Stimulated activated CD4-positive, alpha-beta T cell treated with anti-CD3 and anti-CD28 coated beads, Interleukin-2, amount 100 ng/mL, for 4 hours (primary cell): Measurements from ENCODE around the gene GPR107.

Experiments used
- DNase-seq: peaks from one replicate; pipeline ENCODE4 v3.0.0-alpha.2; 2020; ENCODE audit warnings: low read depth

The GPR107 gene

DNA sequence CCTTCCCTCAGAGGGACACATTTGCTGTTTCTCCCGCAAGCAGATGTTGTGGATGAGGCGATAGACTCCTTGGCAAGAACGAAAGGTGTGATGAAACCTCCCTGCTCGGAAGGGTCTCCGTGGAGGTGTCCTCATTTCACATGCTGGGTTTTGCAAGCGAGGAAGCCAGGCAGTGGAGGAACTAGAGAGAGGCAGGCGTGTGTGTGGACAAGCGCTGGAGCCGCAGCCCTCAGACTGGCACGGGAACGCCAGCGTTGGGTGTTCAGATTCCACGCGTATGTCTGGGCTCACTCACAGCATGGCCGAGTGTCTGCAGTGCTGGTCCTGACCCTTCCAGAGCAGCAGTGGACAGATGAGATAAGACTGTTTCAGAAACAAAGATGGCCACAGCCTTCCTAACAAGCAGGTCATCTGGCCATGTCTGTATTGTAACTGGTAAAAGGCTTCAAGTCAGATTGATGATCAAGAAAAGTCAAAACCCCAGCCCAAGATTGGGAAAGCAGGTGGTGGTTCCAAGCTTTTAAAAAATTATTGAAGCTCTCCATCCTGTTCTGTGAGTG, 83.5 kb downstream of the GPR107 start:
- no peak for DNase-seq

DNA sequence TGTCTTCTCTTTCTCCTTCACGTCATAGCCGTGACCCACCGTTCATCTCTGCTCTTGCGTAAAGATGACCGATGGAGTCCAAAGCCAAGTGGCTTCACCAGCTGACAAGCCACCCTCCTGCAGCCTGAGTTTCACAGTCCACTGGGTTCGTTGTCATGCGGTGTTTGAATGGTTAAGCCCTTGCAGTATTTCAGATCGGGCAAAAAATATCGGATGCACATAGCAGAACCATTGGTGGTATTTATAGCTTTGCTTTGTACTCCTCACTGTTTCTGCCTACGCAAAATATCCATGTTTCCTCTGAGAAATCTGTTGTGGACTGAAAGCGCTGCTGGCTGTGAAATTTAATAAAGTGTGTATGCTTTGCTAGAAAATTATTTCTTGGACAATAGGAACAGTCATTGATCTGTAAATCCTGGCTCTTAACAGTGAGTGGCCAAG, 84.0 kb downstream of the GPR107 start:
- DNase-seq = no peak

DNA sequence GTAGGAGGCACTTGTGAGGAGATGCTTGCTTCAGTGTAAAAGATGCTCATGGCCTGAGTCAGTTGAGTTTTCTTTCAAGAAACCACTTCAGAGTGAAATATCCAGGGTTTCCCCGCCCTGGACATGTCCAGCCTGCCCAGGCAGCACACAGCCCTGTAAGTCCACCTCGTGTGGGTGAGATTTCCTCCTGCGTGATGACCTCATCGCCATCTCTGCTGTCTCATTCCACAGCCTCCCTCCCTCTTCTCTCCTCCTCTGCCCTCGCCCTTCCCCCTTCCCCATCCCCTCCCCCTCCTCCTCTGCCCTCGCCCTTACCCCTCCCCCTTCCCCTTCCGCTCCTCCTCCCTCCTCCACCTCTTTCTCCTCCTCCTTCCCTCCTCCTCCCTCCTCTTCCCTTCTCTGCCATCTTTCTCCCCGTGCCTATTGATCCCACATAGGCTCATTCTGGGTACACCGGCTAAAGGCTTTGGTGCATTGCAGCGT, 84.5 kb downstream of the GPR107 start:
- DNase-seq = no peak

DNA sequence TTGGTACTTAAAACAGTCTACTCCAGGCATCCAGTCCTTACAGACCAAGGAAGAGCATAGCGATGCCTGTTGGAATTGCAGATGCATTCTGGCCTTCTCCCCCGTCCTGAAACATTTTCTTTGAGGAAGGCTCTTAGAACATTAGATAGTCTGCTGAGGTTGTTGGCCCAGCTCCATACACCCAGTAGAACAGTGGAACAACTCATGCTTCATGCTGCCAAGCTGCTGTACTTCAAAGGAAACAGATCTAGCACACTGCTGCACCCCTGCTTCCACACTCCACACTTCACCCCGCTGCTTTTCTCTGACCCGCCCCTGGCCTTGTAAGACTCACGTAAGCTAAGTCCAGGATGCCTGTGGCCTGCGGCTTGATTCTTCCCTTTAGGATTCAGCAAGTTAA, 85.1 kb downstream of the GPR107 start:
- DNase-seq = no peak

DNA sequence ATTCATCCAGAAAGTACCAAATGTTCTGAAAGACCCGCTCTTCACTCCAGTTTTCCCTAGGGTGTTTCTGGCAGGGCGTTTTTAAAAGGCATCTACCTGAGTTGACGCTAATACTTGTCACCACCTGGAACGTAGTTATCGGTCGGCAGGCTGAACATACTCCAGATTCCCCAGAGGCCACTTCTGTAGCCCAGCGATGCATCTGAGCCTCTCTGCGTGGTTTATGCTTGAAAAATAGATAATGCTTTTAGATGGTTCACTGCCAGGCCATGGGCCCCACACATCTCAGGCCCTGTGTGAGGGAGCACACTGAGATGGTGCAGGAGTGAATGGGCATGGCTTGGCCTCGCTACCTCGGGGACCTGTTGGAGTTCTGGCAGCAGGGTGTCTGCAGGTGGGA, 85.5 kb downstream of the GPR107 start:
- DNase-seq = no peak

DNA sequence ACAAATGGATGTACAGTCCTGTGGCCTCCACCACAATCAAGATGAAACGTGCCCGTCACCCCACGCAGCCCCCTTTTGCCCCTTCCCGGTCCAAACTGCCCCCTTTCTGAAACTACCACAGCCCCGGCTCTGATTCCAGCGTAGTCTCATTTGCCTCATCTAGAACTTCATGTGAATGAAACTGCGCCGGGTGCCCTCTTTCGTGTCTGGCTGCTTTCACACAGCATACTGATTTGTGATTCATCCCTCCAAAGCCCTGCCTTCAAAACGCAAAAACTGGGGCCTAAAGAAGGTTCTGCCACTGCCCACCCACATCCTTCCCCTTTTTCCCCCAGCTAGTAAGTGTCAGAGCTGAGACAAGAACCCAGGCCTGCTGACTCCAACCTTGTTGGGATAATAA, 87.0 kb downstream of the GPR107 start:
- no peak for DNase-seq

DNA sequence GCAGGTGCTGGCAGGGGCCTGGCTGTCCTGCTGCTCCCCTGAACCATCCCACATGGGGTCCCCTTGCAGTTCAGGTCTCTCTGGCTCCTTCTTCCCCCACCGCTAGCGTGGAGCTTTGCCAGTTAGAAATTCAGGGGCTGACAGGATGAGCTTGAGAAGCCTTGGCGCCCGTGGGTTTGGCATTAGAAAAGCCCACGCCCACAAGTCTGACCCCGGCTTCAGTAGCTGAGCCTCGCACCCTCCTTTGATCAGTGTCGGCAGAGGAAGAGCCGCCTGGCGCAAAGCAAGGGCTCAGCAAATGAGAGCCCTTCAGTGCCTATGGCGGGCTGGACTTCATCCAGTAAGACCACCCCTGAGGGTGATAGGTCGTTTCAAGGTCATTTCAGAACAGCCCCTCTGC, 88.3 kb downstream of the GPR107 start:
- DNase-seq = no peak

DNA sequence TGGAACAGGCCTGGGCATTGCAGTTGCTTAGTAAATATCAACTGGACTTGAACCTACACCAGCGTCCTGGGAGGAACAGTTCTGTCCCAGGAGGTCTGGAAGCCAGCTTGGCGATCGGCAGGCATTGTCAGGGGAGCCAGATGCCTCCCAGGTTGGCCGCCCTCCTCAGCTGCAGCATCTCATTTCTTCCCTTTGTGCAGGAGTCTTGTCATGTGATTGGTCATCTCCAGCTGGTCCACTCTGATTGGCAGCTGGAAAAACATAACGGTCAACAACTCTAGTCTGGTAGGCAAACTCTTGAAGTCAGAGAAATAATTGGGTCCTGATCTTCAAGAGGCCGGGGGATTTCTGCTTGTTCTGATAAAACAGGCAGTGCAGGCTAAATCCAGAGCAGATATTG, 88.9 kb downstream of the GPR107 start:
- no peak for DNase-seq

DNA sequence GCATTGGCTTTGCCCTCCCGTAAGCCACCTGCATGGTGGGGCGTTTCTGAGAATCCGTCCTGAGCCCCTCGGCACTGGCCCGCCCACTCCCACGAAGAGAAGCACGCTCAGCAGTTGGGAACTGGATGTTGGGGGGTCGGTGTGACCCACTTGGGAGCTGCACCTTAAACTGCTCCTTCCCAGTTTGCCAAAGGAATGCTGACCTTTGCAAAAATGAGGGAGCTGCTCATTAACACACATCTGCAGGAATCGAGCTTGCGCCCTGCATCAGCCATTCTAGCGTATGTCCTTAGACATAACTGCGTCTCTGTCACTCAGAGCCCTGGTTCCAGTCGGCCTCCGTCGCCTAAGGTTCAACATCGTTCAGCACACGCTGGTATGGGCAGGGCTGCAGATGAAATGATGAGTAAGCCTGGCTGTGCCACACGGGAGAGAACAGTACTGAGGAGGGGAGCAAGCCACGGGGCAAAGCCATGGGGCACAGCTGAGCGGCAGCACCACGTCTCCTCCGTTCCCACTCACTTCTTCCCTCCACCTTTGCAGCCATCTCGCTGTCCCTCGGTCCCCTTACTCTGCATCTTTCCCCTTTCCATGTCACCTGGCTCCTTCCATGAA, 89.7 kb downstream of the GPR107 start:
- no peak for DNase-seq

DNA sequence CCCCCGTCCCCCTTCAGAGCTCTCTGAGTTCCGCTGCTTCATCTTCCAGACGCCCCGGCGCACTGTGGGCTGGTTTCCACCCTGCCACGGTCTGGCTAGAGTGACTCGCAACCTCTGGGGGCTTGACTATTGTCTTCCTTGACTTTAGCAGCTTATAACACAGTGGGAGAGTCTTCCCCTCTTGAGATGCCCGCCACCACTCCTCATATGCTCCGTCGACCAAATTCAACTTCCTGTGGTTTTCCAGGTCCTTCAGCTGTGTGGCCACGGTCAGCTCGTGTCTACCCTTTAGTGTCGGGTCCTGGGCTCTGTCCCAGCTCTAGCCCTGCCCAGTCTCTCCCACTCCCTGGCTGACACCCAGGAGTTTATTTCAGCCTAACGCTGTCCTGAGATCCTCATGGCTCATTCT, 90.3 kb downstream of the GPR107 start:
- no peak for DNase-seq

DNA sequence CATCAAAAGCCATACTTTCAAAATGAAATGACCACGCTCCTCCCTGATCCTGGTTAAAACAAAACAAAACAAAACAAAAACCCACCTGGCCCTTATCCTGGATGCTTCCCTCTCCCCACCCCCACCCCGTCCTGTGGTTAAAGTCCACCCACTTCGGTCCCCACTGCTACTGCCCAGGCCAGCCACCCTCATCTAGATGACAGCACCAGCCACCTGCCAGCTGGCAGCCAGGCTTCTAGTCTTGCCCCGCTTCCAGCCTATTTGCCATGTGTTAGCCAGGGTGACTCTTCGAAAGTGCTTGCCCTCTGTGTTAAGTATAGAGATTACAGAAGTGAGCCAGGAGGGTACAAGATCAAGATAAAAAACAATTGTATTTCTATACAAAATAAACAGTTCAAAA, 91.0 kb downstream of the GPR107 start:
- DNase-seq = no peak

DNA sequence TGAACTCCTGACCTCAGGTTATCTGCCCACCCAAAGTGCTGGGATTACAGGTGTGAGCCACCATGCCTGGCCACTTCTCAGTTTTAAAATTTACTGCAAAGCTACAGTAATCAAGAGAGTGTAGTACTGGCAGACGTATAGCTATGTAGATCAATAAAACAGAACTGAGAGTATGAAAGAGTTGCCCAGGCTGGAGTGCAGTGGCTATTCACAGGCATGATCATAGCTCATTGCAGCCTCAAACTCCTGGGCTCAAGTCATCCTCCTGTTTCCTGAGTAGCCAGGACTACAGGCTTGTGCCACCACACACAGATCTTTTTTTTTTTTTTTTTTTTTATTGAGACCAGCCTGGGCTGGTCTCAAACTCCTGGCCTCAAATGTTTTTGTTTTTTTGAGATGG, 92.0 kb downstream of the GPR107 start:
- DNase-seq = no peak

DNA sequence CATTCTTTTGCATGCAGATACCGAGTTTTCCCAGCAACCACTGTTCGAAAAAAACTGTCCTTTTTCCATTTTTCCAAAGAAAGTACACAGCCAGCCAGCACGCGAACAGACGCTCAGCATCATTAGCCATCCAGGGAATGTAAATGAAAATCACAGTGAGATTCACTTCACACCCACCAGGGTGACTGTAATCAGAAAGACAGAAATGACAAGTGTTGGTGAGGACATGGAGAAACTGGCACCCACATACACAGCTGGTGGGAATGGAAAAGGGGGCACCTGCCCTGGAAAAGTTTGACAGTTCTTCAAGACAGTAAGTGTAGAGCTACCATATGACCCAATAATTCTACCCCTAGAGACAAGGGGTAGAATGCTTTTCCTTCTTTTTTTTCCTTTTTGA, 93.5 kb downstream of the GPR107 start:
- DNase-seq = no peak

DNA sequence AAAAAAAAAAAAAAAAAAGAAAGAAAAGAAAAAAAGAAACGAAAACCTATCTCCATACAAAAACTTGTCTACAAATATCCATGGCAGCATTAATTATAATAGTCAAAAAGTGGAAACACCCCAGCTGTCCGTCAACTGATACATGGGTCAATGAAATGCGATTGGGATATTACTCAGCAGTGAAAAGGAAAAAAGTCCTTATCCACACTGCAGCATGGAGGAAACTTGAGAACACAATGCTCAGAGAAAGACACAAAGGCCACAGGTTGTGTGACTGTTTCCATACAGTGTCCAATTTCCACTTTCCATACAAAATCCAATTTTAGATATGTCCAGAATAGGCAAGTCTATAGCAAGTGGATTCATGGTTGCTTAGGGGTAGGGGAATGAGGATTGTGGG, 94.2 kb downstream of the GPR107 start:
- no peak for DNase-seq

DNA sequence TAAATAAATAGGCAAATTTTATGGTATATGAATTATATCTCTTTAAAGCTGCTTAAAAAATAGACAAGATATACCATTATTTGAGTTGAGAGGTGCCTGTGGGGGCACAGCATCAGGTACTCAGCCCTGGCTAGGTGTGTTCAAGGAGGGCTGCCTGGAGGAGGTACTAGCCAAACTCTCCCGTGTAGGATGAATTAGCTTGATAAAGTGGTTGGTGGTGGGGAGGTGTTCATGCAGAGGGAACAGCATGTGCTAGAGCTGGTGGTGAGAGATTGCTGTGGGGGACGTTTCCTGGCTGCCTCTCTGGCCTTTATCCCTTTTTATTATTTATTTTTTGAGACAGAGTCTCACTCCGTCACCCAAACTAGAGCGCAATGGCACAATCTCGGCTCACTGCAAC, 95.3 kb downstream of the GPR107 start:
- no peak for DNase-seq

DNA sequence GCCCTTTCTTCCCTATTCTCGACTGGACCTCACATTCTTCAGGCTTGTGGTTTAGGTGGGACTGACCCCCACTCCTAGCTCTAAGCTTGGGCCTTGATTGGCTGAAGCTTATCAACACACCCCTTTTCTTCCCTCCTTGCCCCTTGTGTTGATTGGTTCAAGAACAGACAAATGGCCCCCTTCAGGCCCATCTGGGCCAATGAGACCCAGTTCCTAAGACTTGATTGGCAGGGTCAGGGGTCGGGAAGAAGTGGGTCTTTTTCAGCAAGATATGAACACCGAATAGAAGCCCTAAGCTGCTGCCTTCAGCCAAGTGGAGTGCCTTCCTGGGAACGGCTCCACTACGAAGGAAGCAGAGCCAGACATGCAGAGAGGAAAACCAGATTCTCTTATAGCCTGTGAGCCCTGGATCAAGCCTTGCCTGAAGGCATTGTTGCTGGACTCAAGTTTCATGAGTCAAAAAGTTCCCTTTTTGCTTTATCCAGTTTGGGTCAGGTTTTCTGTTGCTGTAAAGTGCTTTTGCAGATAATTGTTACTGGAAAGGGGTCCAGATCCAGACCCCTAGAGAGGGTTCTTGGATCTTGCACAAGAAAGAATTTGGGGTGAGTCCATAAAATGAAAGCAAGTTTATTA, 96.1 kb downstream of the GPR107 start:
- no peak for DNase-seq

DNA sequence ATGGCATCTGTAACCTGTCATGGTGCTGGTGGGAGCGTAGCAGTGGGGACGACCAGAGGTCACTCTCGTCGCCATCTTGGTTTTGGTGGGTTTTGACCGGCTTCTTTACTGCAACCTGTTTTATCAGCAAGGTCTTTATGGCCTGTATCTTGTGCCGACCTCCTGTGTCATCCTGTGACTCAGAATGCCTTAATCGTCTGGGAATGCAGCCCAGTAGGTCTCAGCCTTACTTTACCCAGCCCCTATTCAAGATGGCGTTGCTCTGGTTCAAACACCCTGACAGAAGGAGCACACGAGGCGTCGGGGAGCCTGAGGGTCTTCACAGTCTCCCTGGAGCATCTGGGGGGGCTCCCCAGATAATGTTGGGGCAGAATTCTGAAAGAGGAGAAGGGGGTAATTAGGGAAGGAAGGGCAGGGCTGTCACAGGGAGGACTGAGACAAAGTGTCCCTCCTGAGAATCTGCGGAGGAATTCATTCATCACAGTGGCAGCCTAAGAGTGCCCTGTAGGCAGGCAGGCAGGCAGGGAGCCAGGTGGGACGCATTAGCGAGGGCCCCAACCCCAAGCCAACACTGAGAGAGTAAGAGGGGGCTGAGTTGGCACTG, 97.2 kb downstream of the GPR107 start:
- DNase-seq = no peak

DNA sequence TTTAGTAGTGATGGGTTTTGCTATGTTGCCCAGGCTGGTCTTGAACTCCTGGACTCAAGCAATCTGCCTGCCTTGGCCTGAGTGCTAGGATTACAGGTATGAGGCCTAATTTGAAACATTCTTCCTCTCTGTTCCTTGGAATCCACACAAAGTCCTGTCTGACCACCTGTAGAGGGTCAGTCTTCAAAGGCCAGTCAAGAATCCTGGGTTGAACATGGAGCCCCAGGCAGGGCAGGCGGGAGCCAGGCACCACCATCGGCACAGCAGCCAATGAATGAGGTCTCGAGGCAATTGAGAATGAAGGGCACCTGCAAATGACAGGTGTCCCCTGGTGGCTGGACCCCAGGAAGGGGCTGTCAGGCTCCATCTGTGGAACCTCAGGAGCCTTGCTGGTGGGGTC, 101.1 kb downstream of the GPR107 start:
- DNase-seq = no peak

DNA sequence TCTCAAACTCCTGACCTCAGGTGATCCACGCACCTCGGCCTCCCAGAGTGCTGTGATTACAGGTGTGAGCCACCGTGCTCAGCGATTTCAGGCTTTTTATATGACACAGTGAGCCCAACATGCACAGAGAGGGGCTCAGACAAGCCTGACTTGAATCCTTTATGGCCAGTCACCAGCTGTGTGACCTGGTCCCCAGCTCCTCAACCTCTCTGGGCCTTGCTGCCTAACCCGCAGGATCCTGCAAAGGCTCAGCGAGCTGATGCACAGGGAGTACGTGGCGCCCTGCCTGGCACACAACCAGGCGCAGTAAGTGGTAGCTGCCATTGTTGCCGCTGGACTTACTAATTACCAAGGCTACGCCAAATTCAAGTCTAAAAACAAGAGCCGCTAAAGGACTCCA, 101.9 kb downstream of the GPR107 start:
- DNase-seq = no peak

DNA sequence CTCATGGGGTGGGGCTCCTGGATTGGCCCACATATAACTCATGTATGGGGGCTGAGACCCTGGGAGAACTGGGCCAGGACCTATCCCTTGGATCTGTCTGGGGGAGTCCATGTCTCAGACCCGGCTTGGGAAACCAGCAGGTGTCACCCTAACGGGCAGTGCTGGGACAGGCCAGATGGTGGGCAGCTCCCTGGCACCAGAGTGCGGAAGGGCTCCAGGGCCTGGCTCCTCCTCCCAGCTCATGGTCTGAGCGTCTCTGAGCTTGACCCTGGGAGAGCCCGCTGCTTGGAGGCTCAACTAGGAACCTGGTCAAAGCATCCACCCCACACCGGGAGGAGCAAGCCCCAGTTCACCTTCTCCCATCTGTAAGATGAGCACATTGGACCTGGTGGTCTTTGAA, 103.0 kb downstream of the GPR107 start:
- DNase-seq = no peak

DNA sequence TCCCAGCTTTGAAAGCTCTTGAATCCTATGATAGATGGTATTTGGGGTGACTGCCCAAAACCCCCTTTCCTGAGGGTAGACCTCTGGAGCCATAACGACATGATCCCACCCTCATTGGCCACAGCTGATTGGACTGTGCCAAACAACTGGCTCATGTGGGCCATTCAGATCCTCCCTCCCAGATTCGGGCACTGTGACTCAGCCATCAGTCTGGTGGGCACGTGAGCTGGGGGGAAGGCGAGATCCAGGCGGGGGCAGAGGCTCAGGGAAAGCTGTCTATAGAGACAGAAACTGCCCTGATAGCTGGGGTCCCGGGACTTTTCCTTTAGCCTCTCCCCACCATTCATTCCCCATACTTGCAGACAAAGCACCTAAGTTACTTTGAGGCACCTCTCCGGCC, 103.4 kb downstream of the GPR107 start:
- DNase-seq = no peak

DNA sequence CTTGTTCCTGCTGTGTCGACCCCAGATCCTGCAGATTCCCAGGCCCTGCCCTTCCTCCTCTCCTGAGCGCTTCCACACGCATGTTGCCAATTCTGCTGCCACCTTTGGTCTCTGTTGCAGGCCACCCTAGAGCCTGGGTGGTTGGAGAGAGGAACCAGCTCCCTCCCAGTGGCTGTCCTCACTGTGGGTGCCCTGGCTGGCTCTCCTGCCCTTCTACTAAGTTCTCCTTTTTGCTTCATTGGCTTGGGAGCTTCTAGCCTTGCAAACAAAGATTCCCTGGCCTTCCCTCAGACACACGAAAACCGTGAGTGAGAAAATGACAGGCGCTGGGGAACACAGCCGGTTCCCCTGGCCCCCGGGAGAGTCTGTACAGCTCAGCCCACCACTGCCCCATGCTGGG, 104.3 kb downstream of the GPR107 start:
- DNase-seq = no peak

DNA sequence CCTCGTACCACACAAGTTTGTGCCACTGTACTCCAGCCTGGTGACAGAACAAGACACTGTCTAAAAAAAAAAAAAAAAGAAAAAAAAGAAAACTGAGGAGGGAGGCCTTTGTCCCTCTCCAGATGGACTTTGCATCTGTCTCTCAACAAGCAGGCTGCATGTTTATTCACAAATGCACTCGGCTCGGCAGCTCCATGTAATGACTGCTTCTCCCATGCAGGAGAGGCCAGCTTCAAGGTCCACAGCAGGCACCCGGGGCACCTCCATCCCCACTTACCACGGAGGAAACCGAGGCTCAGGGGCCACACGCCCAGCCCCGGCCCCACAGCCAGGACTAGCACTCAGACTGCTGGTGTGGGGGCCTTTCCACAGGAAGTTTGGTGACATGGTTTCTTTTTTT, 105.4 kb downstream of the GPR107 start:
- no peak for DNase-seq
